PC-9 (cell line): ENCODE data around the gene AGAP1.

Experiments
- CTCF ChIP-seq: fragments of 200-600 bp; sonication (generic); conservative IDR thresholded peaks from 2 replicates; pipeline ENCODE4 v1.6.1; 2017; ENCODE audit warnings: mixed run types, antibody characterized with exemption, mild to moderate bottlenecking, moderate library complexity
- EZH2 ChIP-seq: fragments of 200-600 bp; sonication (generic); IDR thresholded peaks from 2 replicates; pipeline ENCODE4 v1.8.0; 2017; ENCODE audit warnings: antibody characterized with exemption, low read depth

- no peak for TF ChIP-seq CTCF
- no peak for TF ChIP-seq EZH2
Measured at GRCh38 chr2:235824331-235824730, 330.5 kb downstream of the AGAP1 start.
